NCI-H1436 (cell line): ENCODE measurements around the gene CYP27A1.

ENCODE experiments used
- DNase-seq: peaks from one replicate; lab custom pipeline; 2025; lab: John Stamatoyannopoulos, UW

CYP27A1 gene

GRCh38 chr2:218773881-218774280 is 8.1 kb upstream of the CYP27A1 start:
- DNase-seq = no peak

GRCh38 chr2:218776488-218776887 is 5.5 kb upstream of the CYP27A1 start:
- DNase-seq = no peak

DNA sequence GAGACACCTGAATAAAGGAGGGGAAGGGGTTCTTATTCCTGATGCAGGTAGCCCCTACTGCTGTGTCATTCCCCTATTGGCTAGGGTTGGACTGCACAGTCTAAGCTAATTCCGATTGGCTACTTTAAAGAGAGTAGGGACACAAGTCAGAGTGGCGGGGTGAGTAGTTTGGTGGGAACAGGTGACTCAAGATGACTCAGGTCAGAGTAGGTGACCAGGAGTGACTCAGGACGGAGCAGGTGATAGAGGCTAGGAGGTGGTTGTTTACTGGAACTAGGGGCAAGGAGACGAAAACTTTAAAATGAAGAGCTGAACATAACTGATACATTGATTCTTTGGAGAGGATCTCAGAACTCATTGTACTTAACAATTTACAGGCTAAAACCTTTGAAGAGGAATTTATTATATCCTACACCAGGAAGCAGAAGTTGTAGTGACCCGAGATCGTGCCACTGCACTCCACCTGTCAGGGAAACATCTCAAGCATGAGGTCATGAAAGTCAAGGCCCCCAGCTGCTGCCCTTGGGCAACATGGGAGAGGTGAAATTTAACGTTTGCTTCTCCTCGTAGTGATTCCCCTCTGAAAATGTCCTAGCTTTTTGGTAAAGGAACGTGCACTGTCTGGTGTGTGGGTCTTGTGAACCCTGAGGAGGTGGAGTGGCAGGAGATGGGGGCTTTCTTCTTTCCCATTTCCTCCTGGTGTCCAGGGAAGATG is 4.5 kb upstream of the CYP27A1 start:
- DNase-seq = no peak

DNA sequence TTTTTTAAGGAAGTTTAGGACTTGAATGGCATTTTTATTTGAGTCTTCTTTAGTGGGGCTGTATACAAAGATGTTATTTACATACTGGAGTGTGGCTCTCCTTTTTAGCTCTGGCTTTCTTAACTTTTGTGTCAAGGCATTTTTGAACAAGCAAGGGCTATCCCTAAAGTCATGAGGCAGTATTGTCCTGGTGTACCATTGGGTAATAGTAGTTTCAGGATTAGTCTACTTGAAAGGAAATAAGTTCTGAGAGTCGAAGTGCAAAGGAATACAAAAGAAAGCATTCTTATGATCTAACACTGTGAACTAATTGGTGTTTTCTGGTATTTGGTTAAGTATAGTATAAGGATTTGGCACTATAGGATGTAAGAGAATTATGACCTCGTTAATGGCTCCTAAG is 1.9 kb upstream of the CYP27A1 start:
- DNase-seq = no peak

DNA sequence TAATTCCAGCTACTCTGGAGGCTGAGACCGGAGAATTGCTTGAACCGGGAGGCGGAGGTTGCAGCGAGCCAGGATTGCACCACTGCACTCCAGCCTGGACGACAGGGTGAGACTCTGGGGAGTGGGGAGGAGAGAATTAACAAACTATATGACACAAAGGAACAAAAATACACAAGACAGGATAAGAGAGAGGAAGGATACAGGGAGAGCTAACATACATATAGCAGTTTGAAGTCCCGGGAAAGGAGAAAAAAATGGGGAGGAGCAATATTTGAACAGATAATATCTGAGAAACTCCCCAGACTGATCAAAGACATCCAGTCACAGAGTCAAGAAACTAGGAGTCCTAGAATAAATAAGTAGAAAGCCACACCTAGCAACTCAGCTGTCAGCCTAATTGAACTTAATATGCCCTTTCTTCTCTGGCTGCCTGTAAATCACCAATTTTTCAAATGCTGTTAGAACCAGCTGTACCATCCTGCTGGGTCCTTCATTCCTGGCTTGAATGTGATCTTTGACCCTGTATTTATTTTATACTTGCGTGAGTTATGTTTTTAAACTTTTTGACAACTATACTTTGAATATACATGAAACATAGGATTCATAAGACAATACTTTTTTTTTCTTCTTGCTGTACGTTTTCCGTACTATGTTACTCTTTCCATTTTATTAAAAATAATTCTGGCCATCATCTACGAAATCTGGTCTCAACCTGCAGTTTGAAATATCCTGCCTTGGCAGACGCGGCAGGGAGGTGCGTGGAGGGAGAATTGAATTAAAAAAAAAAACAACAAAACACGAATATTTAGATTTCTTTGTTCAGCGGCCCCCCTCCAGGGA is 876 bp upstream of the CYP27A1 start:
- DNase-seq = no peak

DNA sequence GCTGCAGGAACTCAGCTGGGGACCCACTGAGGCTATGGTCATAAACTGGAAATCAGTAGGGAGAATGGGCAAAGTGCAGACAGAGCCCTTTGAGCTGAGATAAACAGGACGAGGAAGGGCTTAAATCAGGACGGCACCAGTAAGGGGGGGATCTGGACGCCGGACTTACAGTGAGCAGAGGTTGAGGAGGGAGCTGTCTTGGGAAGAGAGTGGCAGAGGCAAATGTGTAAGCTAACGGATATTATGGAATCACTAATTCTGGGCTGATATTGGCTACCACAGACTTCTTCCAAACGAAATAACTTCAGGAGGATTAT is 539 bp downstream of the CYP27A1 start:
- no peak for DNase-seq

DNA sequence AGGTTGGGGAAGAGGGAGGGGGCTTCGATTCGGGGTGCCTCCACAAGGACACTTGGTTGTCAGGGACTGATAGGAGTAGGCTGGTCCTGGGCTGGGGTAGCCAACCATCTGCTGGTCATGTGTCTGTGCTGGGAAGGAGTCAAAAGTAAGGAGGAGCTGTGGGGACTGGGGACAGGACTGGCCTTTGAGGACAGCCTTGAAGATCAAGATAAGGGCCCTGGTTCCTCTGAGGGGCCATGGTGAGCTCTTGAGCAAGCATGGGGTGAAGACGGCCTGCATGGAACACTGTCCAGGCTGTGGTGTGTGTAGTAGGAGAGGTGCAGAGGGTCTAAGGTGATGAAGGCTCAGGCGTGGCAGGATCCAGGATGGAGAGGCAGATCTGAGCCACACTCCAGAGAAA is 1.7 kb downstream of the CYP27A1 start:
- DNase-seq = no peak

- DNase-seq = no peak
These were observed 3.2 kb downstream of the CYP27A1 start for GRCh38 chr2:218785103-218785502.

GRCh38 chr2:218786133-218786532 is 4.2 kb downstream of the CYP27A1 start:
- DNase-seq = no peak

DNA sequence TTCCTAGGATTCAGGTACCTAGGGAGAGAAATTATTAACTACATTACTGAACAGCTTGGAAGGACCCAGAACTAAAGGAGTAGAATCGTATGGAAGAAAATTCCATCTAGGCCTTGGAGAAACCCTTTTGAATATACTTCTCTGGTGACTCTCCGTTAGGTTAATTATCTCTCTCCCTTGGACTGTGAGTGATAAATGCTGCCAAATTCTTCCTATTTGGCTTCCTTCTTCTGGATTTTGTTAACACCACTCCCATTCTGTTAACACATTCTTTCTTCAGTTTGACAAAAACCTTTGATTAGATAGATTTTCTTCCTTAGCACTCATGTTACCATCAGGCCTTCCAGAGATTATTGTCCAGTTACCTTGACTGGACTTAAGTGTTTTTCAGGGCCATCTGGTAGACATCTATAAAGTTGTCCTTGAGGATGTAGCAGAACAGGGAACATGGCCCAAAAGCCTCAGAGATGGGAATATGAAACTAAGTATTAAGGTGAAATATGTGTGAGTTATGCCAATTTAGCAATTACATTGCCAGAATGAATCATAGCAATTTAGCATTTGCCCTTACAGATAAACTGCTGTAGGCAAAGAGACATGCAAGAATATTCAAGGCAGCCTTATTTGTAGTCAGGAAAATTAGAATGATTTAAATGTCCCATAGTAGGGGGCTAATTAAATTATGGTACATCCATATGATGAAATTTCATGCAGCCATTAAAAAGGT is 6.7 kb downstream of the CYP27A1 start:
- DNase-seq = no peak

DNA sequence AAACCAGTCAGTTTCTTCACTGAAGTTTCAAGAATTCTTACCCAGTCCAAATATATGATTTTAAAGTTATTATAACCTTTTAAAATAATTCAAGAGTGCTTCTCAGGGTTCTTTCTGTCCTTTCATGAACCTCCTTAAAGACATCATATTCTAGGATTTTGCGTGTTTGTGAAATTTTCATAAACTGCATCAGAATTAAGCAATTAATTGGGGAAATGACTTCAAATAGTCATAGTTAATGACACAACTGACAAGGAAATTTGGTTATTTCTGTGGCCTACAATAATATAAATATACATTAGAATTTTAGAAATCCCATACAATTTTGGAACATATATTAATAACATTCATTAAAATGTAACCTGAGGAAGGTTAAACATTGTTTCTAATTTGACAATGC is 10.5 kb downstream of the CYP27A1 start:
- DNase-seq = no peak

DNA sequence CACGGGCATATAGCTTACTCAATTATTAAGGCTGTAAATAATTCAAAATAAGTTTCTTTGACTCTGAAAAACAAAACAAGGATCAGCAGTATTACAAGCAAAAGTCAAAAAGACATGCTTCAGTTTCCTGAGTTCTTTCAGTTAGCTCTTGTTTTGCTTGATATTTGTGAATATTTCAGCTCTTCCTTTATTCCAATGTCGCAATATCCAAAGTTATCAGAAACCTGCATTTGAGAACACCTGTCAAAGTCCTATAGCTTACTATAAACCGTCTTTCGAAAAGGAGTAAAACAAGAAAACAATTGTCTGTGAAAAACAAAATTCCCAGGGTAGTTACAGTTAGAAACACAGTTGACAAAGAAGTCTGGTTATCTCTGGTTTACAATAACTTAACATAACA is 14.7 kb downstream of the CYP27A1 start:
- DNase-seq = no peak

DNA sequence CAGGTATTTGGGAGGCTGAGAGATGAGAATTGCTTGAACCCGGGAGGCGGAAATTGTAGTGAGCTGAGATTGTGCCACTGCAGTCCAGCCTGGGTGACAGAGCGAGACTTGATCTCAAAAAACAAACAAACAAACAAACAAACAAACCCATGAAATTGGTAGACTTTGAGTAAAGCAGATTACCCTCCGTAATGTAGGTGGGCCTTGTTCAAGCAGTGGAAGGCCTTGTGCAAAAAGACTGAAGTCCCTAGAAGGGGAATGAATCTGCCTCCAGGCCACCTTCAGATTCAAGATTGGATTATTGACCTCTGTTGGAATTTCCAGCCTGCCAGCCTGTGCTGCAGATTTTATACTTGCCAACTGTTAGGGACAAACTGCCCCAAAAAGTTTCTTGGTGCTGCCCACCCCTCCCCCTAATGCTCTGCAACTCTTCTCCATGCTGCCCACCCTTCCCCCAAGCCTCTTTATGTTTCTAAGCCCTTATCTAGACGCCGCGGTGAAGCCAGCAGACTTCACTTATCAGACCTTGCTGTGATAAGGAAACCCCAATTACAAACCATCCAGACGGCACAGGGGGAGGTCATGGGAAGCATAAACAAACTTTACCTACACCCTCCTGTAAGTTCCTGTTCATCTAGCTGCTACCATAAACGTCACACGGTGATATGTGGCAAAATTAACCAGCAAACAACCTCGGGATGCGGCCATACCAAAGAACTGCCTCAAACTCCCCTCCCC is 17.0 kb downstream of the CYP27A1 start:
- no peak for DNase-seq

GRCh38 chr2:218799990-218800389 is 18.0 kb downstream of the CYP27A1 start:
- no peak for DNase-seq

- DNase-seq = no peak
These were observed 20.5 kb downstream of the CYP27A1 start for GRCh38 chr2:218802386-218802994.

- no peak for DNase-seq
These were observed 22.9 kb downstream of the CYP27A1 start for GRCh38 chr2:218804817-218805216.

DNA sequence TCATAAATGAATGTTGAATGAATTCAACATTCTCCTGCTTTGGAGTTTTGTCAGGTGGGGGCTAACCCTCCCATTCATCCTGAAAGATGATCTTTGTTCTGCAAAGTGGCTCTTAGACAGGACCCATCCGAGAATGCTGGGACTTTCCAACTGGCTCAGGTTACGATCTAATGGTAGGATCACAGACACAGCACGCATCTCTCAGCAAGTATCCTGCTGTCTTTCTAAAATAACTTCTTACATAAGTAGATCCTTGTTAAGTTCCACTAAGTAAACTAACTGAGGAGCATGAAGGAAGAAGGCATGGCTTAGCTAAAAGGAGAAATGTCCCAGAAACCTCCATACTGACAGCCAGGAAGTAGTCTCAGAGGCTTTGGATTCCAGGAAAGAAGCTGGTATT is 23.7 kb downstream of the CYP27A1 start:
- no peak for DNase-seq

DNA sequence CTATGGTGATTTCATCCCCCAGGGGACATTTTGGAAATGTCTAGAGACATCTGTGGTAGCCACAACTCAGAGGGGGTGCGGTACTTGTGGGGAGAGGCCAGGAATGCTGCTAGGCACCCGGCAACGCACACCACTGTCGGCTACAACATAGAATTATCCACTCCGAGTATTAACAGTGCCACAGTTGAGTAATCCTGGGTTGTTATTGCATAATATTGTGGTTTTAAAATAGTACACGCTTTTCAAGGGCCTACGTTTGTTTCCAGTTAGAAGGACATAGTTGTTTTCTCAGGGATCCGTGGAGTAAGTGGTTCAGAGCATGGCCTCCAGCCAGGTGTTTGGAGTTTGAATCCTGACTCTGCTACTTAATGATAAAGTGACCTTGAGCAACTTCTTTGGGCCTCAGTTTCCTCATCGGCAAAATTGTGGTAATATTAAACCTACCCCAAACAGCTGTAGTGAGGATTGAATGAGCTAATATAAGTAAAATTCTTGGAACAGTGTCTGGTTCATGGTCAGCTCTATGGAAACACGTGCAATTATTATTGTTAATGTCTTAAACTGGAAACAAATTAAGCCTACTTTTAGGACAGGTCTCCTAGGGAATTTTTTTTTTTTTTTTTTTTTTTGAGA is 24.5 kb downstream of the CYP27A1 start:
- no peak for DNase-seq

- DNase-seq = no peak
These were observed 25.7 kb downstream of the CYP27A1 start for GRCh38 chr2:218807626-218808025.

DNA sequence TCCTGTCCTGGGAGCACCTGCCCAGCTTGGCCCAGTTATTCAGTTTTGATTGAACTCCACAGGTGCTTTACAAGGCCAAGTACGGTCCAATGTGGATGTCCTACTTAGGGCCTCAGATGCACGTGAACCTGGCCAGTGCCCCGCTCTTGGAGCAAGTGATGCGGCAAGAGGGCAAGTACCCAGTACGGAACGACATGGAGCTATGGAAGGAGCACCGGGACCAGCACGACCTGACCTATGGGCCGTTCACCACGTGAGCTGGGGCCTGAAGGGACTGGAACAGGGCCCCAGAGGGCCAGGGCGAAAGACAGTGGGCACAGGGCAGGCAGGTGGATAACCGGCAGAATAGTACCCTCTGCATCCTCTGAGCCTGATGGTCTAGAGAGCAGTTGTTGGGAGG is 27.6 kb downstream of the CYP27A1 start:
- DNase-seq = no peak

DNA sequence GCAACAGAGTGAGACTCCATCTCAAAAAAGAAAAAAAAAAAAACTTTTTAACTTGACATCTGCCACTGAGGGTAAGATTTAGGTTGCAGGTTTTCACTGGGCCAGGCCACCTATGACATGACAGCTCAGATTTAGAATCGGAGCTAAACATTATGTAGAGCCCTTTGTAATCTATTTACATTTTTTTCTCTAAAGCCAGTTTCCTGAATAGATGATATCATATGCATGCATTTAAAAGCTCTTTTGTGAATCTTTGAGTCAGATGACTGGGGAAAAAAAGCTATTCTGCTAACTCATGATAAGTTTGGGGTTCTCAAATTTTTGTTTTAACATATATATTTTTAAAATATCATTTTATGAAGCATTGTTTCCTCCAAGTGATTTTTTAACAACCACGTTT is 28.3 kb downstream of the CYP27A1 start:
- DNase-seq = no peak
